Stimulated activated CD8-positive, alpha-beta memory T cell treated with anti-CD3 and anti-CD28 coated beads, Interleukin-4, amount 100 ng/mL, for 1 hour (primary cell): ENCODE measurements around the gene KRTAP24-1.

Source experiments
- DNase-seq, 2 donors: peaks; one replicate each; pipeline ENCODE4 v3.0.0-alpha.2; 2020; ENCODE audit warnings: low read depth in 2 of 2, low spot score in 1 of 2

KRTAP24-1 gene

DNA sequence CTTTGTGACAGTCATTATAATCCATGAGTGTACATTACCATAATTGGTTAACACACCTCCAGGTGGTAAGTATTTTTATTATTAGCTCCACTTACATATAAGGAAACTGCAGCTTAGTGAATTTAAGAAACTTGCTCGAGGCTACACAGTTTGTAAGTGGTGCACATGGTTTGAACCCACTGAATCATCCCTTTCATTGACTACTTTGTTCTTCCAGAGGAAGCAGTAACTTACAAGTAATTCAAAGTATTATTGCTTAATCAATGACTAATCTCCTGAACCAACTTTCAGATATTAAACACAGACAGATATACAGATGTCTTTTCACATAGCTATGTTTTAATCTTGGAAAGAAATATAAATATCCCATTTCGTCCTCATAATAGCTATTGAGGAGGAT, 48.1 kb downstream of the KRTAP24-1 start:
- no peak for DNase-seq

- DNase-seq = no peak
These were observed 48.7 kb downstream of the KRTAP24-1 start for GRCh38 chr21:30234050-30234449.

DNA sequence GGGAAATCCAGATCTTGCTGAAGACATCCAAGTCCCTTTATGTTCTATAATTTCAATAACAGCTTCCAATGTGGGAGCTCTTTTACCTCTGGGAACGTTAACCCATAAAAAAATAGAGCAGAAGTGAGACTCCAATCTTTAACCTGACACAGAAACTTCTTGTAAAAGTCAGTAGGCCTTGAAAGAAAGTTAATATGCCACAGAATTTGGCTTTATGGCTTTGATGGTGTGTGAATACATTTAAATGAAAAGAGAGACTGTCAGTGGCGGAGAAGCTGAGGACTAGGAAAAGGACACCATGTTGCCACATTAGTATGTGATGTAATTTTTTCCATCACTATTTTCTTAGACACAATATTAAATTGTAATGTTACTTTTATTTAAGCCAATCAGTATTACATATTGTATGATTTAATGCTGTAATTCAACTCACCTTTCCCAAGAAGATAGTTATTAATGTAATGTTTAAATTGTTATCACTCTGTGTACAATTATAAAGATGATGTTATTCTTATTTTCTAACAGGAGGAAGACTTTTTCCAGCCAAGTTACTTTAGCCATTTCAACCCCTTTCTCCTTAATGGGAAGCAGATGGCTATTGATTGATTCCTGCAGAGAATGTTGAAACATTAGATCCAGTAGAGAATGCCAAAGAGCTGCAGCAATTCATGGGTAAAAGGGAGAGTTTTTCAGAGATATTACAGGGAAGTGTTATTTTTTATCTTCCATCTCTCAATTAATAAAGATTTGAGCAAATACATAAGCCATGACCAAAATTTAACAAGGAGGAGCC, 49.3 kb downstream of the KRTAP24-1 start:
- no peak for DNase-seq

DNA sequence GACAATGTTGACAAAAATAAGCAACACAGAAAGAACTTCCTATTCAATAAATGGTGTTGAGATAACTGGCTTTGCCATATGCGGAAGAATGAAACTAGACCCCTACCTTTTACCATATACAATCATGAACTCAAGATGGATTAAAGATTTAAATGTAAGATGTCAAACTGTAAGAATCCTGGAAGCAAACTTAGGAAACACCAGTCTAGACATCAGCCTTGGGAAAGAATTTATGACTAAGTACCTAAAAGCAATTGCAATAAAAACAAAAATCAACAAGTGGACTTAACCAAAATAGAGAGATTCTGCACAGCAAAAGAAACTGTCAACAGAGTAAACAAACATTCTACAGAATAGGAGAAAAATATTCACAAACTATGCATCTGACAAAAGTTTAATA, 50.7 kb downstream of the KRTAP24-1 start:
- no peak for DNase-seq
